ENCODE measurements around the gene ST3GAL3.

ST3GAL3 gene, protein sequence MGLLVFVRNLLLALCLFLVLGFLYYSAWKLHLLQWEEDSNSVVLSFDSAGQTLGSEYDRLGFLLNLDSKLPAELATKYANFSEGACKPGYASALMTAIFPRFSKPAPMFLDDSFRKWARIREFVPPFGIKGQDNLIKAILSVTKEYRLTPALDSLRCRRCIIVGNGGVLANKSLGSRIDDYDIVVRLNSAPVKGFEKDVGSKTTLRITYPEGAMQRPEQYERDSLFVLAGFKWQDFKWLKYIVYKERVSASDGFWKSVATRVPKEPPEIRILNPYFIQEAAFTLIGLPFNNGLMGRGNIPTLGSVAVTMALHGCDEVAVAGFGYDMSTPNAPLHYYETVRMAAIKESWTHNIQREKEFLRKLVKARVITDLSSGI

DNA sequence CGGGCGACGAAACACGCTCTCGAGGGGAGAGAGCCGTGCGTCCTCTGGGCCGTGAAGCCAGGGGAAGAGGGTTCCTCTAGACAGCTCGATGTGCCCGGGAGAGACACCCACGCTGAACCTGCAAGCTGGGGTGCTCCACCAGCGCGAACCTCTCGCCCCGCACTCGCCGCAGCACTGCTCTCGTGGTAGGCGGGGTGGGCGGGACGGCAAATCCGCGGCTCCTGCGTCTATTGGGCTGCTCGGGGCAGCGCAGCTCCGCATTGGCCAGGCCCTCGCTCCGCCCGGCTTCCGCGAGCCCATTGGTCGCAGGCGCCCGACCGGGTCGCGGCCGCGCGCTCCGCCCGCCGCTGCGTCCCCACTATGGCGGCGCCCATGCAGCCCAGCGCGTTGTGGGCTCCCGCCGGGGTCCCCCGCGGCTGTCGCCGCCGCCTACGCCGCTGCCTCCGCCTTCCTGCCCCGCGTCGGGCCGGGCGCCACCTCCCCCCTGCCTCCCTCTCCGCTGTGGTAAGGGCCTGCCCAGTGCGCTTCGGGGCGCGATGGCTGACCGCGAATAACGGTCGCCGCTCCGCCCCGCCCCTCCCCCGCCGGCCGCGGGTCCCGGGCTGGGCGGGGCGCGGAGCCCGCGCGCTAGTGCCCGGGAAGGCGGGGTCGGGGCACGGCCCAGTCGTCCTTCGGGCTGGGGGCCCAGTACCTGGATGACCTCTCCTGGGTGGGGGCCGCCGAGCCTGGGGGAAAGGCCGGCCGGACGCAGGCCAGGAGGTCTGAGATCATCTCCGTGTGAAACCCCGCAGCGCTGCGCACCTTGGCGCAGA, at the start of gene ST3GAL3:
TSS of gene ST3GAL3 (plus strand) at position 347 of the 812 bp plus-strand sequence. CDS start 28,727 bp downstream, outside the sequence.
- no peak for FAIRE-seq

DNA sequence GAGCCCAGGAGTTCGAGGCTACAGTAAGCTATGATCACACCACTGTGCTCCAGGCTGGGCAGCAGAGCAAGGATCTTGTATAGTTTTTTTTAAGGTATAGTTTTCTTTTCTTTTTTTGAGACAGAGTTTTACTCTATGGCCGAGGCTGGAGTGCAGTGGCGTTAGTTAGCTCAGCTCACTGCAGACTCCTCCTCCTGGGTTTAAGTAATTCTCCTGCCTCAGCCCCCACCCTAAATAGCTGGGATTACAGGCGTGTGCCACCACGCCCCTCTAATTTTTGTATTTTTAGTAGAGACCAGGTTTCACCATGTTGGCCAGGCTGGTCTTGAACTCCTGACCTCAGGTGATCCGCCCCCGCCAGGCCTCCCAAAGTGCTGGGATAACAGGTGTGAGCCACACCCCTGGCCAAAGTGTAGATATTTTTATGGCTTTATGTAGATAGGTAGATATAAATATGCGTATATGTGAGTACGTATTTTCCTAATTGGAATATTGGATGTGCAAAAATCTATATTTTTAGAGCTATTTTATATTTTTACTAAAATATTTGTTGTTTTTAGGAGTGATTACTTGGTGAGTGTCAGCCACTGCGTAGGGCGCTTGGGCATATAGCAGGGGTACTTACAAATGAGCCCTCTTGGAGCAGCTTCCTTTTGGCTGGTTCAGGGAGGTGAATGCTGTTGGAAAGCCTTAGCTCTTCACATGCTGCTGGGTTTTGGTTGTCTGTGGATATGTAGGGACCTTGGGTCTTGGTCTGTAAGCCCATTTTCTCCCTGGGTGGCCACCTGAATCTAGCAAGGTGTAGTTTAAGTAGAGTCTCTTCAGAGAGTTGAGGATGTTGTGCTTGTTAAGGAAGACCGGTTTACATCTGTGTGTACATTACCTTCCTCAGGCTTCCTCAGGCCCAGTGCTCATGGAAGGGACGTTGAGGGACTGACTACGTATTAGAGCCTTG, 47.8 kb upstream of the ST3GAL3 start:
- no peak for FAIRE-seq

DNA sequence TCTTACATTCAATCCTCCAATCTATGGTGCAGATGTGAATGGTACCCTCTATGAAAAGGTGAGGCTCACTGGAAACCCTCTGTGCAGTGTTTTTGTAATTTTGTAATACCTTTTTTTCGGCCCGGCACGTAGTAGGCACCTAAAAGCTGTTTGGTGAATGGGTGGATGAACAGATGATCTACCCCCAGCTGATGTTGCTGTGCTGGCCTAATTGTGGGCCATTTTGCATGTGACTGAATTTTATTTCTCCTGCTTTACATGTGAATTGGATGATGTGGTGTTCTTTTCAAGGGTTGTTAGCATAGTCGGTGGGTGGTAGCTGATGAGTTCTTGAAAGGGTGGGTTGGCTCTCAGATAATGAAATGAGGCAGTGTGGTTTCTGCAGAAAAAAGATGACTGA, 47.0 kb upstream of the ST3GAL3 start:
- no peak for FAIRE-seq

DNA sequence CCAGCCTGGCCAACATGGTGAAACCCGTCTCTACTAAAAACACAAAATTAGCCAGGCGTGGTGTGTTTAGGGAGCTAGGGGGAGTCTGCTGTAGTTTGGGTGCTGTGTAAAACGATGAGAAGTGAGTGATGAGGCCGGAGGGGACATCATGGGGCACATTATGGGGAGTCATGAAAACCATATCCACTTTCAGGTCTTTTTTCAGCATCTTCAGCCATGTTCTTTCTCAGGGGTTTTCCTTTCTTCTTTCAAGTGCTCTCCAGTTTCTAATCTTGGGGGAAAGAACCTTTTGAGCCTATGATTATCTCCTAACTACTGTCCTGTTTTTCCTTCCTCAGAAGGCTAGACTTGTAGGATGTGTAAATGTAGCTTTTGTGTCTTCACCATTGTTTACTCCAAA, 43.0 kb upstream of the ST3GAL3 start:
- no peak for FAIRE-seq

DNA sequence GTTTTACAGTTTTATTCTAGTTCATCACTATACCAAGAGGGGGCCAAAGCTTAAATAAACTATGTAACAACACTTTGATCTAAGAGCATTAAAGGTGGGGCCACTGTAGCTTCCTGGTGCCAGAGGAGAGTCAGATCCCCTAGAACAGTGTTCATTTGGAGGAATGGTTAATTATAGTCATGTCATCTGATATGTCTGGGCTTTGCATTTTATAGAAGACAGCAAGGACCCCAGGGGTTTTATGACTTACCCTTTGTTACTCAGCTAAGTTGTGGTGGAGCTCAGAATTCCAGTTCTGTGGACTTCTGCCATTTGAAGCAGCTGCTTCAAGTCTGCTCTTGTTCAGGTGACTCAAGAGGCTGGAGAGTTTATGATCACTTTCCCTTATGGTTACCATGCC, 40.7 kb upstream of the ST3GAL3 start:
- FAIRE-seq: no peak

DNA sequence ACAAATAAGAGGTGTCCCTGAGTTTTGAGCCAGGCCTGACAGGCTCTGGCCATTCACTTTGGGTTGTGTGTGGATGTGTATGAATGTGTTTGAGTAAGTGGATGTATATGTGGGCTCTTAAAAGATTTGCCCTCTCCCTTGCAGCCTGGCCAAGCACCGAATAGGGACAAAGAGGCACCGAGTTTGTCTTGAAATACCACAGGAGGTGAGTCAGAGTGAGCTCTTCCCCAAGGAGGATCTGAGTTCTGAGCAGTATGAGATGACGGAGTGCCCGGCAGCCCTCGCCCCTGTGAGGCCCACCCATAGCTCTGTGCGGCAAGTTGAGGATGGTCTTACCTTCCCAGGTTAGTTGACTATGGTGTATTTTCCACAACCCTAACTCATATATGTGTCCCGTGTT, 38.4 kb upstream of the ST3GAL3 start:
- no peak for FAIRE-seq

DNA sequence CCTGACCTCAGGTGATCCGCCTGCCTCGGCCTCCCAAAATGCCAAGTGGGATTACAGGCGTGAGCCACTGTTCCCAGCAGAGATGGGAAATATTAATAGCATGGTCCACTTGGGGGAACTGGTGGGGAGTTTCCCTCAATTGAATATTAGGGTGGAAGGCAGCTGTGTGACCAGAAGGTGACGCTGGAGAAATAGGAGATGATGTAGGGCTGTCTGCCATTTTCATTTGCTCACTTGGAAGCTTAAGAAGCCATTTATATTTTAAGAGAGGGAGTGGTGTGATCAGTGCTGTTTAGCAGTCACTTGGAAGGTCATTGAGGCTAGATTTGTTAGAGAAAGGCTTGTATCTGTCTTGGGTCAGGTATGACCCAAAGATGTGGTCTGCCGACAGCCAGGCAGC, 37.5 kb upstream of the ST3GAL3 start:
- FAIRE-seq: no peak

DNA sequence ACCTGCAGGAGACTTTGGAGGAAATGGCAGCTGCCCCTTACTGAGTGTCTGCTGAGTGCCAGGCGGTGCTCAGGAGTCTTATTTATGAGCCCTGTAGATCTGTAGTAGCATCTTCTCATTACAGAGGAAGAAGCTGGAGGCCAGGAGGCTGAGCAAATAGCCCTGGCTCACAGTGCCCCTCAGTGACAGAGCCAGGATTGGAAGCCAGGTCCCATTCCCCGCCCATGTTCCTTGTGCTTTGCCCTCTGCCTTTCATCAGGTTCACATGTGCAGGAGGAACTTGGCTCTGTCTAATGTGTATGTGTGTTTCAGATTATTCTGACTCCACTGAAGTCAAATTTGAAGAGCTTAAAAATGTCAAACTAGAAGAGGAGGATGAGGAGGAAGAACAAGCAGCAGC, 36.1 kb upstream of the ST3GAL3 start:
- FAIRE-seq: no peak

DNA sequence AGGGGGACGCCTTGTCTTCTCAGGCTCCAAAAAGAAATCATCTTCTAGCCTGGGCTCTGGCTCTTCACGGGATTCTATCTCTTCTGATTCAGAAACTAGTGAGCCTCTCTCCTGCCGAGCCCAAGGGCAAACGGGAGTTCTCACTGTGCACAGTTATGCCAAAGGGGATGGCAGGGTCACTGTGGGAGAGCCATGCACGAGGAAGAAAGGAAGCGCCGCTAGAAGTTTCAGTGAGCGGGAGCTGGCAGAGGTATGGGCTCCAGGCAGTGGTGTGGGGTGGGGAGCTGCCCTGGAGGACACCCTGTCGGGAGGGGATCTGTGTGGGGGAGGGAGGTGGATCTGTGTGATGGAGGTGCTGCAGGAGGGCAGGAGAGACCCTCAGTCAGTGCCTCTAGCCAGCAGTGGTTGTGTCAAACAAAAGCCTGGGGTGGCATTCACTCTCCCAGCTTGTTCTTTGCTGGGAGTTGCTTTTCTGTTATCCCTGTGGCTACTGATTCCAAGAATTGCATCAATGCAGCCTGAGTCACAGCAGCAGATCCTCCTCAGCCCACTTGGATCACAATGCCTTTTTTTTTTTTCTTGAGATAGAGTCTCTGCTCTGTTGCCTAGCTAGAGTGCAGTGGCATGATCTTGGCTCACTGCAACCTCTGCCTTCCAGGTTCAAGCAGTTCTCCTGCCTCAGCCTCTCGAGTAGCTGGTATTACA, 35.6 kb upstream of the ST3GAL3 start:
- no peak for FAIRE-seq

DNA sequence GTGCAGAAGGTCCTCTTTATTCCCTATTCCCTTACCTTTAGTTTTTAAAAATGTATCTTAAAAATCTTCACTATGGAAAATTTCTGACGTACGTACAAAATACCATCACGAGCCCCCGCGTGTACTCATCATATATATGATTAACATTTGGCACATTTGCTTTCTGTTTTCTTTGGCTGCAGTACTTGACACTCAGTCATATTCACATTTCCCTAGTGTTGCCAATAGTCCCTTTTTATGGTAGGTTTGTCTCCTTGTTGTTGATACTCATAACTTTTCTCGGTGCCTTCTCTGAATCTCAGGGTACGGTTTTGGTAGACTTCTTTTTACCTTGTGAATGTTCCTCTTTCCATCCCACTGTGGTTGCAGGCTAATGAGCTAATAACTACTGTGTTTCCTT, 34.1 kb upstream of the ST3GAL3 start:
- FAIRE-seq: no peak

DNA sequence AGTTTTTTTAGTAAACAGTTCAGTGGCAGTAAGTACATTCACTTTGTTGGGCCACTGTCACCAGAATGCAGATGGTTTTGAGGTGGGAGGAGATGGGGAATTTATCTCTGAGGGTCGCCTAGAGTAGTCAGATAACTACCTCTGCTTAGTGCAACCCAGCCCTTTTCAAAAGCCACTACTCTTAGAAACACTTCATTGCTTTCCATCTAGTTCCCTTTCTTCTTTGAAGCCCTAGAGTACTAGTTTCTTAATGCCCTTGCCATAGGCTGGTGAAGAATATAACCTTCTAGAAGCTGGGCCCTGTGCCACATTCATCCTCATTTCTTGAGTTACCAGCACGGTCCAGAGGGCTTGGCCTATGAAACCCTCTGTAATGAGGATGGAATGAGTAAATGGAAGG, 28.4 kb upstream of the ST3GAL3 start:
- FAIRE-seq: no peak

DNA sequence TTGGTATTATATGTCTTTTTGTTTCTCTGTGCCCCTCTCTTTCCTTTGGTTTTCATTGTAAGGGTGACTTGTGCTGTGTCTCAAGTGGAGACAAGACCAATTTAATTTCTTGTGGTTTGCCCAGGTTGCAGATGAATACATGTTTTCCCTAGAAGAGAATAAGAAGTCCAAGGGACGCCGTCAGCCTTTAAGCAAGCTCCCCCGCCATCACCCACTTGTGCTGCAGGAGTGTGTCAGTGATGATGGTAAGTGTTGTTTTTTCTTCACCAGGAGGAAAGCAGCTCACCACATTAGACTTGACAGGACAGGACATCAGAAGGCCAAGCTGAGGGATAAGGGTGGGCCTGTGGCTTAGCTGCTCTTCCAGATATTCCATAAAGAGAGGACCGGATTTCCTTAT, 23.8 kb upstream of the ST3GAL3 start:
- FAIRE-seq: no peak

DNA sequence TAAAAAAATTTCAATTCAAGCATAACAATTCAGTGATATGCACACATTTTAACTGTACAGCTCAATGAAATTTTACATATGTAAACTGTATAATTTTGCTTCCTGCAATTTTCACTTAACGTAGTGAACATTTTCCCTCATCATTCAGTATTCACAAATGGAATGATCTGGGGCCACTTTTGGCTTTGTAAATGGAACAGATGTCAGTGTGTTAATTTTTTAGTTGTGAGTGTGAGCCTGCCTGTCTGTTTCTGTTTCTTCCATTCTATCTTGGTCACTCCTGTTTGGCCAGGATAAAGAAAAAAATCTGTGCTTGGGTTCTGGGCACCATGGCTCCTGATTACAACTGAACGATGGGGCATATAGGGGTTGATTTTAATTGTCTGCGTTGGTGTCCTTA, 20.5 kb upstream of the ST3GAL3 start:
- no peak for FAIRE-seq

DNA sequence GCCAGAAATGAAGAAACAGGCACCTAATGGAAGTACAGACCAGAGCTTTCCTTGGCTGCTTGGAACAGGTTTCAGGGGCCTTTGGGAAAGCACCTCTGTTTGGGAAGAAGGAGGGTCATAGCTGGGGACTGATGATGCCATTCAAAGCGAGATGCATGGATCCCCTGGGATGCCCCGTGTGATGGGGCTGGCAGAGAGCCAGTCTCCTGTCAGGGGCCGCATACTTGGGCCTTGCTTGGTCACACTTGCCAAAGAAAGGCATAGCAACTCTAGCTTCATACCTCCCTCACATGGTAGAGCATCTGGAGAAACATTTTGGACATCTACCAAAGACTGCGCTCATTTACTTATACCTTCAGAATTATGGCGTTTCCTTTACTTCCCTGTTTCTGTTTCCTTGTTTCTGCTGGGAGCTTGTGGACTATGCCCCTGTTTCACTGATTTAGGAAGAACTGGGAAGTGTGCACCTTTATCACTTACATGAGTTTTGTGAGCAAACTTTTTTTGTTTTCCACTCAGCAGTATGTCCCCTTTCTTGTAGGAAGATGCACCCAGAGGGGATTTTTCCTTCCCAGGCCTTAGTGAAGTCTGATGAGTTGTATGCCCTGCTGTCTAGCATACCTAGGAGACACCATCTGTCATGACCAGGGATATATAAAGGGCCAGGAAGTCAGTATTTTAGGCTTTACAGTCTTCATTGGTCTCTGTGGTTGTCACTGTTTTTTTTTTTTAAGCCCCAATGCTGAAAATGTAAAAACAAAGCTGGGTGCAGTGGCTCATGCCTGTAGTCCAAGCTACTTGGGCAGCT, 19.8 kb upstream of the ST3GAL3 start:
- FAIRE-seq: no peak

DNA sequence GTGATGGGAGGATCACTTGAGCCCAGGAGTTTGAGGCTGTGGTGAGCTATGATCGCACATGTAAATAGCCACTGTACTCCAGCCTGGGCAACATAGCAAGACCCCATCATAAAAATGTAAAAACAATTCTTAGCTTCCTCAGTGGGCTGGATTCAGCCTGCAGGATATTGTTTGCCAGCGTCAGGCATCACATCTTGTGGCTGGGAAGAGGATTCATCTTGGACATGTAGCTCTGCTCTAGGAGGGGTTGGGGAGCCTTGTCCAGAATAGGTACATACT, 19.3 kb upstream of the ST3GAL3 start:
- FAIRE-seq: no peak

DNA sequence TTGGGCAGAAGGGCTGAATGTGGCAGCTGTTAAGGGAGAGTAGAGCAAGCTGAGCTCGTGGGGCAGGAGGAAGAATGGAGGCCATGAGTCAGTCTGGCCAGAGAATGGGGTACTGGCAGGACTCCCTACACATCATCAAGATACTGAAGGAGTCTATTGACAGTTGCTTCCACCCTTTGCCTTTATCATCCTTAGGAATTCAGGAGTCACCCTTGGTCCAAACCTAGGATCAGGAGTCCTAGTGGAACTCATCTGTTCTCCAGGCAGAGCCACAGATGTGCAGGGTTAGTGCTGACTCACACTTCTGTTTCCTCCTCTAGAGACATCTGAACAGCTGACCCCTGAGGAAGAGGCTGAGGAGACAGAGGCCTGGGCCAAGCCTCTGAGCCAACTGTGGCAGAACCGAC, 18.7 kb upstream of the ST3GAL3 start:
- no peak for FAIRE-seq

DNA sequence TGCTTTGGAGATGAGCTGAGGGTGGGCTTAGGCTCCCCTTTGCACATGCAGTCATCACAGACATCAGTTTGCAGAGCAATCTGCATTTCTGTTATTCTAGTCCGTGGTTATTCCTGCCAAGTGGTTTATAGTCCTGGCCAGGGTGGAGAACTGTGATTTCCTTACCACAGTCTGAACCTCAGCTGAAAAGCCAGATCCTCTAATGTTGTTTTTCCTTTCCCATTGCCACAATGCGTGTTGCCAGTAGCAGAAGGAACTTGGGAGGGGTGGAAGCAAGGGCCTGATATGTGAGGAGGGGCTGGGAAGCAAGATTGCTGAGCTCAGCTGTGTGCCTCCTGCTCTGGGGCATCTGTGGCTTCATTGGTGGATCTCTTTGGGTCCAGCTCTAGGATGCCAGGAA, 18.0 kb upstream of the ST3GAL3 start:
- no peak for FAIRE-seq

DNA sequence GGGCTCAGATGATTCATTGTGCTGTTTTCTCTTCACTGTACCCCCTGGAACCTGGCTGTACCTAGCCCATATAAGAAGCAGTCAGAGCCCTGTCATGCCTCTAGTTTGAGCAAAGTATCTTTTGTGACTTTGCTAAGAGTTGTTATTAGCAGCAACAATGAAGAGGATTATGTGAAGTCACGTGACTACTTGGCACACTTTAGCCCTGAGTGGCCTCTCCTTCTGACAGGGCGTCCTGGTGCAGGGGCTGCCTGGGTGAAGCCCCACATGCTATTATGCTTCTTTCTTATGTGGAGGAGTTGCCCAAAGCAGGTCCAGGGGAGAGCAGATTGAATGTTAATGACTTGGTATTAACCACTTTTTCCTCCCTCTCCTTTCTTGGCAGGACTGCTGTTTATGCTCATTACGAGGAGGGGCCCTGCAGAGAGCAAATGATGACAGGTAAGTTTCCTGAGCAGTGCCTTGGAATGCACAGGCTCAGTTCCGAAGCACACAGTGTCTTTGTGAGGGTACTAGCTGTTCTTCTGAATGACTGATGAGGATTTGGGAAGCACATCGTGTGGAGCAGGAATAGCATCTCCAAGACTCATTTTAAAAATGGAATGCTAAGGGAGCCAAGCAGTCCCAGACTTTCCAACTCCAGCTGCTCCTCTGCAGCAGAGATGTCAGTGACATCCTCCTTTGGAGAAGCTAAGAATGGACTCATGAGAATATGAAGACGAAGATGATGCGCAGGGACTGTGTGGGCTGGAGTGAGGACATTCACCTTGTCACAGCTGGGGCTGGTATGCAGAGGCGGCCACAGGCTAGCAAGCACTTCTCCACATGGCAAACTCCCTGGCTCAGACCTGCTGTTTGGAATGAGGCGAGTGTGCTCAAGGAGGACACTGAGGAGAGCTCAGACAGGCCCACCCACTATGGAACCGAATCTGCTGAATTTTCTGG, 15.2 kb upstream of the ST3GAL3 start:
- FAIRE-seq: no peak

DNA sequence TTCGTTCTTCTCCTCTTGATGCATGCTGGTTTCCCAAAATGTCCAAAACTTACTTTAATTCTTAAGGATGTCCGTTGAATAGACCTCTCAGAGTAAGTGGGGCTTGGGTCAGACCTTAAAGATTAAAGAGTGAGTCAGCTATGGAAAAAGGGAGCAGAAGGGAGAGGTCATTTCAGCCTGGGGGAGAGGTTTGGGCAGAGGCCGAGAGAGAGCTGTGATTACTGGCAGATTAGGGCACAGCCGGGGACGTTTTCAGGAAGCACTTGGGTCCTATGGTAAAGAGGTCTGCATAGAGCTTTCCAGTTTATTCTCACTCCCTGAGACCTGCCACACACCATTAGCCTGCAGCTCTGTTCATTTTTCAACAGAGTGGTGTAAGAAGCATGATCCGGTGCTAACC, 14.0 kb upstream of the ST3GAL3 start:
- no peak for FAIRE-seq

DNA sequence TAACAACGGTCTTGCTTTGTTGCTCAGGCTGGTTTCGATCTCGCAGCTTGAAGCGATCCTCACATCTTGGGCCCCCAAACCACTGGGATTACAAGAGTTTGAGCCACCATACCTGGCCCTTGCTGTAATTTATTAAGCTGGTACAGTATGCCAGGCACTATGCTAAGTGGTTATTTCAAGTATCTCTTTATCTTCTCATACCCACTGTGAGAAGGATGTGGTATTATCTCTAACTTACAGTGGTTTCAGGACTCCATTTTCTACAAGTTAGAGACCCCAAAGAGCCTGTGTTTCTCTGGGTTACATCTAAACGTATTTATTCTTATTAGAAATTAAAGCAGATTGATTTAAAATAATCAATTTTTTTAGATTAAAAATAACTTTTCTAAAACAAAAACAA, 8.1 kb upstream of the ST3GAL3 start:
- no peak for FAIRE-seq

DNA sequence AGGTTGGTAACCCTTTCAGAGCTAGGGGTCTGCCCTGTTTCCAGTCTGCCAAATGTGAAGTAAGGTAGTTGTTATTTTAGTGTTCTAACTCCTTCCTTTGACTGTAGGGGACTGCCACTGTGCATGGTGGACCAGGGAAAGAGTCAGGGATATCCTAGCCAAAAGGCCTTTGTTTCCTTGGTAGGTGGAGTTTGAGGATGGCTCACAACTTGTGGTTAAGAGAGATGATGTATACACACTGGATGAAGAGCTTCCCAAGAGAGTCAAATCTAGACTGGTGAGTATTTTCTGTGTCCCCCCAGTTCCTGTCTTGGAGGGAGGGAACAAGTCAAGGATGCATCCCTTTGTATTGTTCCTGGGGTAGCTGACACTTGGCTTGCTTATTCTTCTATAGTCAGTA, 3.5 kb upstream of the ST3GAL3 start:
- FAIRE-seq: no peak
